HG02678 (cell line): ENCODE data around the gene NMNAT3.
A peak's percentile ranks its signal among the peaks of the same experiment; 100 is the strongest.
"Not testable (repeated sequence)": the region's sequence is repeated elsewhere in the genome, so short reads cannot be mapped to it uniquely, and the experiment has no call there.

Experiments used
- ATAC-seq: cut with Tn5 transposase; IDR thresholded peaks from one replicate; pipeline ENCODE4 v1.9.1; 2021; ENCODE audit warnings: mild to moderate bottlenecking, moderate library complexity; ENCODE audit not compliant: unreplicated experiment

Gene NMNAT3

GRCh38 chr3:139639662-139640061 is 38.1 kb downstream of the NMNAT3 start:
- no peak for ATAC-seq

- ATAC-seq = no peak
Measured at GRCh38 chr3:139638518-139638917, 39.3 kb downstream of the NMNAT3 start.

GRCh38 chr3:139636511-139636910 is 41.3 kb downstream of the NMNAT3 start:
- no peak for ATAC-seq

GRCh38 chr3:139634111-139634635 is 43.6 kb downstream of the NMNAT3 start:
- ATAC-seq = no peak

GRCh38 chr3:139633511-139633910 is 44.3 kb downstream of the NMNAT3 start:
- ATAC-seq = no peak

- no peak for ATAC-seq
Measured at GRCh38 chr3:139630542-139630941, 47.2 kb downstream of the NMNAT3 start.

- peak; percentile 57 for ATAC-seq
Measured at GRCh38 chr3:139629033-139629432, 48.7 kb downstream of the NMNAT3 start.

GRCh38 chr3:139627759-139628158 is 50.0 kb downstream of the NMNAT3 start:
- no peak for ATAC-seq

- ATAC-seq = no peak
Measured at GRCh38 chr3:139620438-139620837, 57.3 kb downstream of the NMNAT3 start.

- ATAC-seq = no peak
Measured at GRCh38 chr3:139619484-139619883, 58.3 kb downstream of the NMNAT3 start.

- ATAC-seq = no peak
Measured at GRCh38 chr3:139617672-139618268, 60.0 kb downstream of the NMNAT3 start.

- no peak for ATAC-seq
Measured at GRCh38 chr3:139611528-139611927, 66.2 kb downstream of the NMNAT3 start.

- no peak for ATAC-seq
Measured at GRCh38 chr3:139610886-139611285, 66.9 kb downstream of the NMNAT3 start.

- no peak for ATAC-seq
Measured at GRCh38 chr3:139608924-139609323, 68.8 kb downstream of the NMNAT3 start.

- no peak for ATAC-seq
Measured at GRCh38 chr3:139608108-139608380, 69.7 kb downstream of the NMNAT3 start.

- ATAC-seq = no peak
Measured at GRCh38 chr3:139607257-139608107, 70.3 kb downstream of the NMNAT3 start.

- no peak for ATAC-seq
Measured at GRCh38 chr3:139602003-139602402, 75.8 kb downstream of the NMNAT3 start.

- ATAC-seq = no peak
Measured at GRCh38 chr3:139601191-139601961, 76.4 kb downstream of the NMNAT3 start.

GRCh38 chr3:139597947-139598346 is 79.8 kb downstream of the NMNAT3 start:
- no peak for ATAC-seq

GRCh38 chr3:139591186-139591585 is 86.6 kb downstream of the NMNAT3 start:
- ATAC-seq = not testable (repeated sequence)

- no peak for ATAC-seq
Measured at GRCh38 chr3:139588450-139588849, 89.3 kb downstream of the NMNAT3 start.

GRCh38 chr3:139587797-139588196 is 90.0 kb downstream of the NMNAT3 start:
- ATAC-seq = no peak
